Thyroid gland (tissue), 4 donors: Measurements from ENCODE around the gene MAP3K5.

Experiments
- CTCF ChIP-seq, 6 experiments: fragments of 200-600 bp in 3 of 6; fragments of 450-650 bp in 3 of 6; sonication (generic) in 3 of 6; IDR thresholded peaks; one replicate each; pipeline ENCODE4 v1.5.1; 2016 to 2019; ENCODE audit warnings: antibody characterized with exemption in 6 of 6, mild to moderate bottlenecking in 2 of 6, inconsistent platforms in 1 of 6, moderate library complexity in 1 of 6
- POLR2A ChIP-seq, 2 donors: fragments of 450-650 bp; IDR thresholded peaks; one replicate each; pipeline ENCODE4 v1.6.1; 2017; ENCODE audit warnings: antibody characterized with exemption in 2 of 2, mild to moderate bottlenecking in 2 of 2, moderate library complexity in 1 of 2

GRCh38 chr6:136651982-136652381 lies 140.3 kb downstream of the MAP3K5 start:
- TF ChIP-seq CTCF (IDR thresholded peaks at IDR 0.05) (no peak), POLR2A (IDR thresholded peaks at IDR 0.05) (no peak)
